Liver (tissue), 9 donors: ENCODE results near the gene PIH1D2. TPM values are rescaled to one million over a fixed set of nuclear protein-coding genes. Genes with fewer than 3 reads are reported as not detected.
A peak's percentile ranks its signal among the peaks of the same experiment; 100 is the strongest.

Experiments
- DNase-seq: peaks from one replicate; pipeline ENCODE4 v3.0.0-alpha.2; 2017; ENCODE audit warnings: low spot score
- H3K27ac ChIP-seq, 2 donors: one replicate each; pipeline ENCODE4 v1.7.0; 2013; ENCODE audit warnings: inconsistent platforms in 2 of 2, low read length in 2 of 2, control low read depth in 1 of 2, low read depth in 1 of 2, mild to moderate bottlenecking in 1 of 2
- H3K27me3 ChIP-seq, 4 donors: one replicate each; pipeline versions ENCODE4 v1.6.1 to v1.7.0; 2013; ENCODE audit warnings: low read length in 3 of 4, inconsistent platforms in 1 of 4, mild to moderate bottlenecking in 1 of 4, moderate library complexity in 1 of 4; ENCODE audit not compliant: control insufficient read depth in 4 of 4, insufficient read depth in 4 of 4
- H3K36me3 ChIP-seq, 4 donors: one replicate each; pipeline versions ENCODE4 v1.6.1 to v1.7.0; 2013; ENCODE audit warnings: low read length in 3 of 4, mild to moderate bottlenecking in 3 of 4, low read depth in 1 of 4, moderate library complexity in 1 of 4; ENCODE audit not compliant: control insufficient read depth in 4 of 4, insufficient read depth in 3 of 4
- H3K4me1 ChIP-seq, 4 donors: one replicate each; pipeline versions ENCODE4 v1.6.1 to v1.7.0; 2013; ENCODE audit warnings: low read length in 3 of 4, mild to moderate bottlenecking in 3 of 4, moderate library complexity in 1 of 4; ENCODE audit not compliant: control insufficient read depth in 4 of 4, insufficient read depth in 4 of 4
- H3K4me3 ChIP-seq, 3 donors: one replicate each; pipeline versions ENCODE4 v1.6.1 to v1.7.0; 2013; ENCODE audit warnings: low read length in 3 of 3, control low read depth in 1 of 3, low read depth in 1 of 3, mild to moderate bottlenecking in 1 of 3
- H3K9ac ChIP-seq, 2 donors: one replicate each; pipeline ENCODE4 v1.7.0; 2013; ENCODE audit warnings: low read length in 2 of 2, mild to moderate bottlenecking in 2 of 2, moderate library complexity in 2 of 2, control low read depth in 1 of 2, low read depth in 1 of 2
- H3K9me3 ChIP-seq, 4 donors: one replicate each; pipeline versions ENCODE4 v1.6.1 to v1.7.0; 2013; ENCODE audit warnings: low read length in 3 of 4; ENCODE audit not compliant: control insufficient read depth in 4 of 4
- ATF3 ChIP-seq: IDR thresholded peaks from 2 replicates; pipeline ENCODE4 v1.6.1; 2016; ENCODE audit warnings: antibody characterized with exemption
- CTCF ChIP-seq: fragments of 150-350 bp; IDR thresholded peaks from 2 replicates; pipeline ENCODE4 v1.5.1; 2017; ENCODE audit warnings: improper control_type of control experiment, low read depth, low read length; ENCODE audit not compliant: missing input control
- EGR1 ChIP-seq, 2 donors: IDR thresholded peaks; 2 replicates each; pipeline ENCODE4 v1.6.1; 2016 to 2018; ENCODE audit warnings: antibody characterized with exemption in 2 of 2, low read depth in 2 of 2
- FOXA1 ChIP-seq: IDR thresholded peaks from 2 replicates; pipeline ENCODE4 v1.6.1; 2016; ENCODE audit warnings: antibody characterized with exemption
- FOXA2 ChIP-seq: IDR thresholded peaks from 2 replicates; pipeline ENCODE4 v1.6.1; 2016; ENCODE audit warnings: antibody characterized with exemption
- GABPA ChIP-seq, 2 donors: IDR thresholded peaks in 1 of 2; conservative IDR thresholded peaks in 1 of 2; 2 replicates each; pipeline ENCODE4 v1.6.1; 2016; ENCODE audit warnings: antibody characterized with exemption in 2 of 2, mild to moderate bottlenecking in 1 of 2, moderate library complexity in 1 of 2
- HNF4A ChIP-seq, 2 donors: conservative IDR thresholded peaks; 2 replicates each; pipeline ENCODE4 v1.6.1; 2016; ENCODE audit warnings: antibody characterized with exemption in 2 of 2, mild to moderate bottlenecking in 2 of 2
- HNF4G ChIP-seq: IDR thresholded peaks from 2 replicates; pipeline ENCODE4 v1.6.1; 2016; ENCODE audit warnings: antibody characterized with exemption
- JUND ChIP-seq, 2 donors: IDR thresholded peaks; 2 replicates each; pipeline ENCODE4 v1.6.1; 2016; ENCODE audit warnings: antibody characterized with exemption in 2 of 2
- MAX ChIP-seq: IDR thresholded peaks from 2 replicates; pipeline ENCODE4 v1.6.1; 2016; ENCODE audit warnings: antibody characterized with exemption
- NR2F2 ChIP-seq: IDR thresholded peaks from 2 replicates; pipeline ENCODE4 v1.6.1; 2016; ENCODE audit warnings: antibody characterized with exemption
- RAD21 ChIP-seq, 2 donors: IDR thresholded peaks; 2 replicates each; pipeline ENCODE4 v1.6.1; 2016; ENCODE audit warnings: antibody characterized with exemption in 2 of 2, mild to moderate bottlenecking in 2 of 2
- REST ChIP-seq: IDR thresholded peaks from 2 replicates; pipeline ENCODE4 v1.6.1; 2016; ENCODE audit warnings: antibody characterized with exemption, mild to moderate bottlenecking
- SP1 ChIP-seq: IDR thresholded peaks from 2 replicates; pipeline ENCODE4 v1.6.1; 2018; ENCODE audit warnings: antibody characterized with exemption, mild to moderate bottlenecking
- TAF1 ChIP-seq: conservative IDR thresholded peaks from 2 replicates; pipeline ENCODE4 v1.6.1; 2016; ENCODE audit warnings: antibody characterized with exemption, mild to moderate bottlenecking
- YY1 ChIP-seq: IDR thresholded peaks from 2 replicates; pipeline ENCODE4 v1.6.1; 2016; ENCODE audit warnings: antibody characterized with exemption, mild to moderate bottlenecking
- ZBTB33 ChIP-seq: IDR thresholded peaks from 2 replicates; pipeline ENCODE4 v1.6.1; 2016; ENCODE audit warnings: antibody characterized with exemption
- WGBS: extraction: QIAGEN DNeasy Blood & Tissue Kit; methylation state at CpG from one replicate; pipeline ENCODE4 v1.1.7; 2013; 5-methylcytosine and 5-hydroxymethylcytosine counted together
- polyA plus RNA-seq, 2 donors: library from polyadenylated mRNA; stranded (reverse) in 1 of 2; unstranded in 1 of 2; fragments of 200-250 nt in 1 of 2; fragments of >200 nt in 1 of 2; fragmentation: Nextera tagmentation in 1 of 2; extraction: Ambion mirVana in 1 of 2; gene quantifications; one replicate each; pipeline versions ENCODE4 v1.2.1 to v1.2.3, GENCODE V29; 2013 to 2015
- total RNA-seq, 2 donors: library from RNA; depleted of rRNA; stranded (reverse); fragments of >200 nt; gene quantifications; one replicate each; pipeline ENCODE4 v1.2.3, GENCODE V29; 2014
- donor health status: healthy.
- donor health status: healthy.
- donor health status: healthy.
- donor health status: healthy.
- donor health status: healthy.

The PIH1D2 gene
- total and polyA plus RNA-seq, 4 donors: 0.25 to 0.52 (median 0.43) TPM

- no peaks in the 10 kb centered on the region for H3K27me3 ChIP-seq
- peaks cover 0 to 3% (median 1%) of the 10 kb centered on the region in 4 donors for H3K4me1 ChIP-seq
- H3K36me3 ChIP-seq: no peaks in the 10 kb centered on the region
- no peak for DNase-seq
- H3K27ac ChIP-seq: no peak overlapping the region
- 88% methylated on average over 2 of the region's 2 CpGs for WGBS
- H3K9ac ChIP-seq: no peak overlapping the region
- TF ChIP-seq HNF4A (conservative IDR thresholded peaks at IDR 0.05) (no peak), RAD21 (IDR thresholded peaks at IDR 0.05) (no peak), EGR1 (IDR thresholded peaks at IDR 0.05; ENCODE audit: low read depth in 2 of 2) (no peak), FOXA1 (no peak), FOXA2 (no peak), NR2F2 (no peak), SP1 (no peak), HNF4G (no peak), ATF3 (no peak), GABPA (IDR thresholded peaks at IDR 0.05 in 1 of 2, conservative IDR thresholded peaks at IDR 0.05 in 1 of 2) (no peak), MAX (no peak), REST (no peak), TAF1 (no peak), ZBTB33 (no peak), YY1 (no peak), JUND (IDR thresholded peaks at IDR 0.05) (no peak)
- no peak overlapping the region for H3K4me3 ChIP-seq
- H3K9me3 ChIP-seq: no peaks in the 10 kb centered on the region
Observed at GRCh38 chr11:112114460-112114859, 40.6 kb upstream of the PIH1D2 start.

GRCh38 chr11:112113539-112114457 lies 40.0 kb upstream of the PIH1D2 start:
- DNase-seq: no peak
- 52% methylated on average over 6 of the region's 6 CpGs for WGBS
- Histone ChIP-seq H3K4me1 (peaks cover 0 to 3% (median 1%) of the 10 kb centered on the region in 4 donors), H3K27ac (no peak overlapping the region), H3K9ac (peak overlapping the region in 1 of 2 donors; percentile 56), H3K27me3 (no peaks in the 10 kb centered on the region), H3K4me3 (no peak overlapping the region), H3K36me3 (peaks cover 0 to 2% (median 0%) of the 10 kb centered on the region in 4 donors), H3K9me3 (no peaks in the 10 kb centered on the region)
- no peak for TF ChIP-seq ATF3
- peak; percentile 63 for TF ChIP-seq CTCF
- TF ChIP-seq RAD21 (IDR thresholded peaks at IDR 0.05): peak; percentile 79 to 84
- no peak for TF ChIP-seq YY1
